GM18519 (cell line): Measurements from ENCODE around the gene SLC16A6.
"Not testable (repeated sequence)": the region's sequence is repeated elsewhere in the genome, so short reads cannot be mapped to it uniquely, and the experiment has no call there.

Experiments used
- ATAC-seq: cut with Tn5 transposase; IDR thresholded peaks from one replicate; pipeline ENCODE4 v1.9.1; 2021; ENCODE audit warnings: mild to moderate bottlenecking, moderate library complexity; ENCODE audit not compliant: unreplicated experiment, low FRiP score

The SLC16A6 gene

DNA sequence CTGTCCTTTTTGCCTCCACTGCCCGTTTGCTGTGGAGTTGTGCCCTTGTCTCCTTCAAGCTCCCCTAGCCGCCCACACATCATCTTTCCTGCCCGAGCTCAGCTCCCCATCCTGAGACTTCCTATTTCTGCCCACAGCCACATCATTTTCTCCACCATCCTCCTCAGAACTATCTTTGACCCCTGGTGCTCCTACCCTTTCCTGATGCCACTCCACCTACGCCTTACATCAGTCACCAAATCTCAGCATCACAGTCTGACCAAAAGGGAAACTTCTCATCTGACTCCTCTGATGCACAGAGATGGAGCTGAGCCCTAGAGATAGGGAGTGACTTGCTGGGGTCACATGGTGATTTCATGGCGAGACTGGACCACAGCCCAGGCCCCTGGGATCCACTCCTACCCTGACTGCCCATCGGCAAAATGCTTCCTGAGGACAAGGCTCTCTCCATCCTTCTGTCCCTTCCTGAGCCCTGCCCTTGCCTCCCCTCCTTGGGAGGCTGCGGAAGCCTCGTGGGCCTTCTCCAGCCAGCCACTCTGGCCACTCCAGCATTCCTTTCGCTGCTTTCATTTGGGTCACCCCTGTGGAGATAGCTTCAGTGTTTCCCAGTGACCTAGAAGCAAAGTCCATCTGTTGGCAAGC is 62.8 kb downstream of the SLC16A6 start:
- not testable (repeated sequence) for ATAC-seq

GRCh38 chr17:68225055-68225454 is 65.9 kb downstream of the SLC16A6 start:
- not testable (repeated sequence) for ATAC-seq

GRCh38 chr17:68222606-68223005 is 68.3 kb downstream of the SLC16A6 start:
- ATAC-seq, result no peak

DNA sequence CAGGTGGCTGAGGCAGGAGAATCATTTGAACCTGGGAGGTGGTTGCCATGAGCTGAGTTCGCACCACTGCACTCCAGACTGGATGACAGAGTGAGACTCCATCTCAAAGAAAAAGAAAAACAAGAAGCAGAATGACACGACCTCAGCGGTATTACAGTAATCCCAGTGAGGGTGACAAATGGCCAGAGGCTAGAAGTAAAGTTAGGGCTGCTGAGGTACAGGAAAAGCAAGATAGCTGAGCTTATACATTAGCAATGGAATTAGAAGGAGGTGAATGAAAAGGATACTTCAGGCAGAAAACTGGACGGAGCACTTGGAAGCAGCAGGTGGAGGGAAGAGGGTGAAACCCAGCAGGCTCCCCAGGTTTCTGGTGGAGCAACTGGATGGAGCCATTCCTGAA is 69.1 kb downstream of the SLC16A6 start:
- no peak for ATAC-seq

GRCh38 chr17:68220786-68221185 is 70.1 kb downstream of the SLC16A6 start:
- ATAC-seq, result not testable (repeated sequence)

DNA sequence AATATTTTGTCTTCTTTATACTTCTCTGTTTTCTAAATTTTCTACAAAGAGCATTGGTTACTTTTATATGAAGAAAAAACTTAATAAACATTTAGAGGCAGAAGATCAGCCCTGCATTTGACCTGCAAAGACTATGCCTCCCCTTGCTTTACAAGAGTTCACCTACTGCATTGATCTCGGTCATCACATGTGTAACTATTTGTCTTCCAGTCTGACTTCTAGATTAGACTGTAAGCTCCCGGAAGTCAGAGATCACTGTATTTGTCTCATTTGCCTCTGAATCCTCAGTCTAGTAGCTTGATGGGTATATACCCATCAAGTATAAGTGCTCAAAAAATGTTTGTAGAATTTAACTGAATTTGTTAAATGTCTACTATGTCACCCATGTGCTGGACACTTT is 70.7 kb downstream of the SLC16A6 start:
- ATAC-seq, result not testable (repeated sequence)

GRCh38 chr17:68219429-68219828 is 71.5 kb downstream of the SLC16A6 start:
- not testable (repeated sequence) for ATAC-seq
